Fibroblast of upper back skin (primary cell): ENCODE measurements around the gene GRHL1.
"Not testable (repeated sequence)": the region's sequence is repeated elsewhere in the genome, so short reads cannot be mapped to it uniquely, and the experiment has no call there.

Source experiments
- DNase-seq: peaks from one replicate; pipeline ENCODE4 v3.0.0-alpha.2; 2013

Gene GRHL1

GRCh38 chr2:9951522-9952285 is at the start of gene GRHL1:
TSS of gene GRHL1 (plus strand) at chr2:9951693. CDS start at chr2:9951834, 141 bp downstream.
- peak; percentile 89 for DNase-seq

GRCh38 chr2:9905413-9905812 is 46.1 kb upstream of the GRHL1 start:
- DNase-seq, result no peak

- no peak for DNase-seq
Measured at GRCh38 chr2:9907402-9907801, 44.1 kb upstream of the GRHL1 start.

- no peak for DNase-seq
Measured at GRCh38 chr2:9908639-9909038, 42.9 kb upstream of the GRHL1 start.

GRCh38 chr2:9909106-9909505 is 42.4 kb upstream of the GRHL1 start:
- DNase-seq, result no peak

- DNase-seq, result no peak
Measured at GRCh38 chr2:9910699-9911098, 40.8 kb upstream of the GRHL1 start.

GRCh38 chr2:9912468-9912867 is 39.0 kb upstream of the GRHL1 start:
- no peak for DNase-seq

GRCh38 chr2:9914384-9915065 is 37.0 kb upstream of the GRHL1 start:
- peak; percentile 74 for DNase-seq

GRCh38 chr2:9918275-9918674 is 33.2 kb upstream of the GRHL1 start:
- DNase-seq, result peak; percentile 12

- DNase-seq, result no peak
Measured at GRCh38 chr2:9919512-9919911, 32.0 kb upstream of the GRHL1 start.

GRCh38 chr2:9927020-9927419 is 24.5 kb upstream of the GRHL1 start:
- not testable (repeated sequence) for DNase-seq

- DNase-seq, result no peak
Measured at GRCh38 chr2:9937258-9937657, 14.2 kb upstream of the GRHL1 start.

GRCh38 chr2:9937968-9938367 is 13.5 kb upstream of the GRHL1 start:
- DNase-seq, result no peak

GRCh38 chr2:9939587-9940485 is 11.7 kb upstream of the GRHL1 start:
- no peak for DNase-seq

GRCh38 chr2:9941196-9941995 is 10.1 kb upstream of the GRHL1 start:
- peak; percentile 84 for DNase-seq

- no peak for DNase-seq
Measured at GRCh38 chr2:9941996-9942390, 9.5 kb upstream of the GRHL1 start.

- no peak for DNase-seq
Measured at GRCh38 chr2:9944330-9944758, 7.1 kb upstream of the GRHL1 start.

GRCh38 chr2:9945596-9945995 is 5.9 kb upstream of the GRHL1 start:
- no peak for DNase-seq

GRCh38 chr2:9946076-9946475 is 5.4 kb upstream of the GRHL1 start:
- DNase-seq, result no peak

GRCh38 chr2:9946818-9947217 is 4.7 kb upstream of the GRHL1 start:
- no peak for DNase-seq

GRCh38 chr2:9948721-9949120 is 2.8 kb upstream of the GRHL1 start:
- no peak for DNase-seq

- no peak for DNase-seq
Measured at GRCh38 chr2:9949239-9949991, 2.1 kb upstream of the GRHL1 start.
